Lower leg skin (tissue), 3 donors: ENCODE data around the gene SMAD1.

Experiments used
- CTCF ChIP-seq, 3 donors: fragments of 450-650 bp; IDR thresholded peaks; one replicate each; pipeline ENCODE4 v1.5.1; 2016; ENCODE audit warnings: antibody characterized with exemption in 3 of 3, mild to moderate bottlenecking in 3 of 3, moderate library complexity in 2 of 3
- POLR2A ChIP-seq, 2 donors: fragments of 450-650 bp; IDR thresholded peaks; one replicate each; pipeline ENCODE4 v1.6.1; 2016 to 2017; ENCODE audit warnings: antibody characterized with exemption in 2 of 2, mild to moderate bottlenecking in 1 of 2, moderate library complexity in 1 of 2

- TF ChIP-seq POLR2A (IDR thresholded peaks at IDR 0.05) (no peak), CTCF (IDR thresholded peaks at IDR 0.05) (no peak)
Measured at GRCh38 chr4:145531859-145532258, 50.2 kb downstream of the SMAD1 start.
